Sigmoid colon (tissue), 7 donors: Measurements from ENCODE around the gene SPHK2. TPM values are rescaled to one million over a fixed set of nuclear protein-coding genes. Genes with fewer than 3 reads are reported as not detected.

Source experiments
- DNase-seq: peaks from one replicate; pipeline ENCODE4 v3.0.0-alpha.2; 2019
- H3K27ac ChIP-seq, 4 donors: fragments of 200-600 bp; sonication (generic); one replicate each; pipeline ENCODE4 v1.5.1; 2016 to 2019; ENCODE audit warnings: mild to moderate bottlenecking in 1 of 4
- H3K27me3 ChIP-seq, 3 donors: fragments of 200-600 bp; sonication (generic); one replicate each; pipeline ENCODE4 v1.5.1; 2019; ENCODE audit warnings: mild to moderate bottlenecking in 1 of 3
- H3K36me3 ChIP-seq, 4 donors: fragments of 200-600 bp; sonication (generic); one replicate each; pipeline ENCODE4 v1.5.1; 2016 to 2019
- H3K4me1 ChIP-seq, 4 donors: fragments of 200-600 bp; sonication (generic); one replicate each; pipeline ENCODE4 v1.5.1; 2017 to 2019
- H3K4me3 ChIP-seq, 4 donors: fragments of 200-600 bp; sonication (generic); one replicate each; pipeline ENCODE4 v1.5.1; 2017 to 2019; ENCODE audit warnings: mild to moderate bottlenecking in 2 of 4, moderate library complexity in 1 of 4
- H3K9me3 ChIP-seq, 4 donors: fragments of 200-600 bp in 3 of 4; sonication (generic) in 3 of 4; one replicate each; pipeline versions ENCODE4 v1.5.1 to v1.6.1; 2013 to 2019
- EP300 ChIP-seq, 4 donors: sonication (generic); formaldehyde crosslinking; IDR thresholded peaks; one replicate each; pipeline ENCODE4 v1.6.1; 2017; ENCODE audit warnings: antibody characterized with exemption in 4 of 4
- POLR2A ChIP-seq, 2 donors: fragments of 450-650 bp; IDR thresholded peaks; one replicate each; pipeline ENCODE4 v1.6.1; 2016; ENCODE audit warnings: antibody characterized with exemption in 2 of 2, mild to moderate bottlenecking in 2 of 2, moderate library complexity in 2 of 2
- POLR2AphosphoS5 ChIP-seq, 4 donors: sonication (generic); formaldehyde crosslinking; IDR thresholded peaks; one replicate each; pipeline ENCODE4 v1.6.1; 2017; ENCODE audit warnings: antibody characterized with exemption in 4 of 4
- WGBS, 2 donors: extraction: QIAGEN DNeasy Blood & Tissue Kit; methylation state at CpG; one replicate each; pipeline ENCODE4 v1.1.7; 2013; 5-methylcytosine and 5-hydroxymethylcytosine counted together
- intact Hi-C: fragments of 100-400 bp; cut with DNase I; formaldehyde crosslinking; loops from one replicate; pipeline ENCODE4 v1.15.1; 2023
- polyA plus RNA-seq, 3 donors: library from polyadenylated mRNA; stranded (reverse); fragments of 200-250 nt; gene quantifications; one replicate each; pipeline ENCODE4 v1.2.3, GENCODE V29; 2013
- total RNA-seq, 4 donors: library from RNA; depleted of rRNA; stranded (reverse); fragments of >200 nt; gene quantifications; one replicate each; pipeline ENCODE4 v1.1.0, GENCODE V29; 2016
- TF ChIP-seq, protein P1 (sequence below), 4 experiments: fragments of 450-650 bp in 3 of 4; fragments of 200-600 bp in 1 of 4; IDR thresholded peaks; one replicate each; pipeline ENCODE4 v1.5.1; 2016 to 2019; ENCODE audit warnings: antibody characterized with exemption in 4 of 4, mild to moderate bottlenecking in 3 of 4, moderate library complexity in 2 of 4
- donor health status: healthy with polysubstance abuse.
- donor health status: Bipolar disorder and iron deficiency.
- donor health status: healthy.

Gene SPHK2
- total and polyA plus RNA-seq, 7 donors, result 10.0 to 45.6 (median 16.9) TPM

DNA sequence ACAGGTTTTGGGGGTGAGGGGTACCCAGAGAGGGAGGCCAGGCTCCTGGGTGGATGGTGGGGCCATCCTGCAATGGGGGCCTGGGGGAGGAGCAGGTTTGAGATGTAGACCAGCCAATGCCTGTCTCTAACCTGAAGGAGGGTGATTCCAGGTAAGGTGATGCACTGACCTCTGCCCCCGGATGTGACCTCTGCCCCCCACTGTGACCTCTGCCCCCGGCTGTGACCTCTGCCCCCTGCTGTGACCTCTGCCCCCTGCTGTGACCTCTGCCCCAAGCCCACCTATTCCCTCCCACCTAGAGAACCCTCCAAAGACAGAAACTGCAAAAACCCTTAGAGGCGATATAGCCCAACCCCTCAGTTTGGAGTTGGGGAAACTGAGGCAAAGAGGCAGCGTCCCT is 23.1 kb upstream of the SPHK2 start:
- Histone ChIP-seq H3K9me3 (no peaks in the 10 kb centered on the region), H3K36me3 (no peaks in the 10 kb centered on the region), H3K27me3 (peaks cover 0 to 12% (median 0%) of the 10 kb centered on the region in 3 donors), H3K27ac (no peak overlapping the region), H3K4me1 (no peaks in the 10 kb centered on the region), H3K4me3 (no peak overlapping the region)
- intact Hi-C loops, result no loop called here
- no peak for DNase-seq
- TF ChIP-seq, protein P1, sequence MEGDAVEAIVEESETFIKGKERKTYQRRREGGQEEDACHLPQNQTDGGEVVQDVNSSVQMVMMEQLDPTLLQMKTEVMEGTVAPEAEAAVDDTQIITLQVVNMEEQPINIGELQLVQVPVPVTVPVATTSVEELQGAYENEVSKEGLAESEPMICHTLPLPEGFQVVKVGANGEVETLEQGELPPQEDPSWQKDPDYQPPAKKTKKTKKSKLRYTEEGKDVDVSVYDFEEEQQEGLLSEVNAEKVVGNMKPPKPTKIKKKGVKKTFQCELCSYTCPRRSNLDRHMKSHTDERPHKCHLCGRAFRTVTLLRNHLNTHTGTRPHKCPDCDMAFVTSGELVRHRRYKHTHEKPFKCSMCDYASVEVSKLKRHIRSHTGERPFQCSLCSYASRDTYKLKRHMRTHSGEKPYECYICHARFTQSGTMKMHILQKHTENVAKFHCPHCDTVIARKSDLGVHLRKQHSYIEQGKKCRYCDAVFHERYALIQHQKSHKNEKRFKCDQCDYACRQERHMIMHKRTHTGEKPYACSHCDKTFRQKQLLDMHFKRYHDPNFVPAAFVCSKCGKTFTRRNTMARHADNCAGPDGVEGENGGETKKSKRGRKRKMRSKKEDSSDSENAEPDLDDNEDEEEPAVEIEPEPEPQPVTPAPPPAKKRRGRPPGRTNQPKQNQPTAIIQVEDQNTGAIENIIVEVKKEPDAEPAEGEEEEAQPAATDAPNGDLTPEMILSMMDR (IDR thresholded peaks at IDR 0.05), result no peak
- TF ChIP-seq POLR2AphosphoS5 (IDR thresholded peaks at IDR 0.05) (no peak), POLR2A (IDR thresholded peaks at IDR 0.05) (no peak), EP300 (IDR thresholded peaks at IDR 0.05) (no peak)
- 74 to 85% methylated on average over 4 of the region's 4 CpGs for WGBS, 2 donors

DNA sequence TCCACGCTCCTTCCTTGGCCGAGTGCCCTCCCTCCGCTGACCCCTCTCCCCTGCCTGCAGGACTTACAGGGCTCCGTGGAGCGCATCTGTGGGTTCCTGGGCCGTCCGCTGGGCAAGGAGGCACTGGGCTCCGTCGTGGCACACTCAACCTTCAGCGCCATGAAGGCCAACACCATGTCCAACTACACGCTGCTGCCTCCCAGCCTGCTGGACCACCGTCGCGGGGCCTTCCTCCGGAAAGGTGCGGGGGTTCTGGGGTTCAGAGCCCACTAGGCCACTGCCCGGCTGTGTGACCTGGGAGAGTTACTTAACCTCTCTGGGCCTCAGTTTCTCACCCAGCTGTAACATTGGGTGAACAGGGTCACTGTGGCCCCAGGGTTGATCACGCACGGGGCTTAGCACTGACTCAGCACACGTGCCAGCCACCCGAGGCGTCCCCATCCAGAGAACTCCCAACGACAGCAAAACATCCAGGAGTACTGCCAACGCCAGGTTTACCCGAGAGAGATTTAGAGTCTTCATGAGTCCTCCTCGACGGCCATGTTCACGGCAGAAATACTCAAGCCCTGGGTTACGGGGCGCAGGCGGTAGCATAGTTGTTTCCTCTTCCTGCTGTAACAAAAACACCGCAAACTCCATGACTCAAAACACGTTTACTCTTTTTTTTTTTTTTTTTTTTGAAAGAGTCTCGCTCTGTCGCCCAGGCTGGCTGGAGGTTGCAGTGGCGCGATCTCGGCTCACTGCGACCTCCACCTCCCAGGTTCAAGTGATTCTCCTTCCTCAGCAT is 22.4 kb upstream of the SPHK2 start:
- WGBS, 2 donors, result 81 to 86% methylated on average over 39 of the region's 39 CpGs

DNA sequence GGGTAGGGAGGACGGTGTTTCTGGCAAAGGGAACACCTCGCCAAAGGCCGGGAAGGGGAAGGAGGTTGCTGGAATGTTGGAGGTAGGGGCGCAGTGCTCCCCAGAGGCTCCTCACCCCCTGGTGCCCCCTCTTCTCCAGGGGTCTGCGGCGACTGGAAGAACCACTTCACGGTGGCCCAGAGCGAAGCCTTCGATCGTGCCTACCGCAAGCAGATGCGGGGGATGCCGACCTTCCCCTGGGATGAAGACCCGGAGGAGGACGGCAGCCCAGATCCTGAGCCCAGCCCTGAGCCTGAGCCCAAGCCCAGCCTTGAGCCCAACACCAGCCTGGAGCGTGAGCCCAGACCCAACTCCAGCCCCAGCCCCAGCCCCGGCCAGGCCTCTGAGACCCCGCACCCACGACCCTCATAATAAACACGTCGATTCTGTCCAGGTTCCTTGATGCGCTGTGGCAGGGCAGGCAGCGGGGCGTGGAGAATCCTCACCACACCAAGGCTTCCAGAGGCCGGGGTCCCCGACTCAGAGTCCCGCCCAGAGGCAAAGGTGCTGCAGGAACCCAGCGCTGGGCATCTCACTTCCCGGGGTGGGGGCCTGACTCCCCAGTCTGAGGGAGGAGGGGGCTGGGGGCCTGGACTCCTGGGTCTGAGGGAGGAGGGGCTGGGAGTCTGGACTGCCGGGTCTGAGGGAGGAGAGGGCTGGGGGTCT is 20.2 kb upstream of the SPHK2 start:
- 55 to 75% methylated on average over 30 of the region's 30 CpGs for WGBS, 2 donors
- no peaks in the 10 kb centered on the region for H3K36me3 ChIP-seq
- no peak for TF ChIP-seq POLR2A (IDR thresholded peaks at IDR 0.05)
- TF ChIP-seq EP300 (IDR thresholded peaks at IDR 0.05), result no peak
- TF ChIP-seq, protein P1 (IDR thresholded peaks at IDR 0.05), result no peak
- no peak for TF ChIP-seq POLR2AphosphoS5 (IDR thresholded peaks at IDR 0.05)
- no peak overlapping the region for H3K4me3 ChIP-seq
- H3K27me3 ChIP-seq, result peaks cover 0 to 12% (median 0%) of the 10 kb centered on the region in 3 donors
- intact Hi-C loops, result no loop called here
- DNase-seq, result no peak
- no peaks in the 10 kb centered on the region for H3K9me3 ChIP-seq
- H3K27ac ChIP-seq, result no peak overlapping the region
- H3K4me1 ChIP-seq, result no peaks in the 10 kb centered on the region

More for the DNA sequence above, 22.4 kb upstream of the SPHK2 start:
- intact Hi-C loops, result no loop called here
- H3K27me3 ChIP-seq, result peaks cover 0 to 12% (median 0%) of the 10 kb centered on the region in 3 donors
- H3K4me3 ChIP-seq, result no peak overlapping the region
- no peak for DNase-seq
- no peaks in the 10 kb centered on the region for H3K4me1 ChIP-seq
- no peak overlapping the region for H3K27ac ChIP-seq
- H3K9me3 ChIP-seq, result no peaks in the 10 kb centered on the region
- TF ChIP-seq POLR2A (IDR thresholded peaks at IDR 0.05) (no peak), EP300 (IDR thresholded peaks at IDR 0.05) (no peak), POLR2AphosphoS5 (IDR thresholded peaks at IDR 0.05) (no peak)
- TF ChIP-seq, protein P1 (IDR thresholded peaks at IDR 0.05), result no peak
- no peaks in the 10 kb centered on the region for H3K36me3 ChIP-seq

DNA sequence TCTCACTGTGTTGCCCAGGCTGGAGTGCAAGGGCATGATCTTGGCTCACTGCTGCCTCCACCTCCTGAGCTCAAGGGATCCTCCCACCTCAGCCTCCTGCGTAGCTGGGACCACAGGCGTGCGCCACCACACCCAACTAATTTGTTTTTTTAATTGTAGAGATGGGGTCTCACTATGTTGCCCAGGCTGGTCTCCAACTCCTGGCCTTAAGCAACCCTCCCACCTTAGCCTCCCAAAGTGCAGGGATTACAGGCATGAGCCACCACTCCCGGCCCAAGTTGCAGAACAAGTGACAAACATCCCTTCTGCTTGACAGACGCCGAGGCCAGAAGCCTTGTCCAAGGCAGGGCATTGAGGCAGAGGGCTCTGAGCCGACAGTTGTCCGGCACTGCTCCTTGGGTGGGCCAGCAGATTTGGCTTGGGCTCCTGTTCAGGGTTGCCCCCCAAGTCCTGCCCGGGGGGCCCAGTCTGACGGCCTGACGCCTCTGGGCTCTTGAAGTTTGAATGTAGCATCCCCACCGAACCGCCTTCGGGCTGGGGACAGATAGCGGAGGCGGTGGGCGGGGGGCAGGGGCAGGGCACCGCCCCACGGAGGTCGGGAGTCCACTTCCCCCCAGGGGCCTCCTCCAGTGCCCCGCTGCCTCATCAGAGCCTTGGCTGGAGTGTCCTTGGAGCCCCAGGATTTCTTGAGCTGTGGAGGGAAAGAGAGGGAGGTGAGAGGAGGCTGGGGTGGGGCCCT is 18.5 kb upstream of the SPHK2 start:
- WGBS, 2 donors, result 76 to 85% methylated on average over 21 of the region's 21 CpGs
- no peaks in the 10 kb centered on the region for H3K4me1 ChIP-seq
- no peak overlapping the region for H3K27ac ChIP-seq
- H3K27me3 ChIP-seq, result peaks cover 0 to 12% (median 0%) of the 10 kb centered on the region in 3 donors
- TF ChIP-seq POLR2A (IDR thresholded peaks at IDR 0.05), result no peak
- TF ChIP-seq POLR2AphosphoS5 (IDR thresholded peaks at IDR 0.05), result no peak
- intact Hi-C loops, result no loop called here
- H3K4me3 ChIP-seq, result no peak overlapping the region
- no peak for DNase-seq
- no peaks in the 10 kb centered on the region for H3K9me3 ChIP-seq
- no peaks in the 10 kb centered on the region for H3K36me3 ChIP-seq

DNA sequence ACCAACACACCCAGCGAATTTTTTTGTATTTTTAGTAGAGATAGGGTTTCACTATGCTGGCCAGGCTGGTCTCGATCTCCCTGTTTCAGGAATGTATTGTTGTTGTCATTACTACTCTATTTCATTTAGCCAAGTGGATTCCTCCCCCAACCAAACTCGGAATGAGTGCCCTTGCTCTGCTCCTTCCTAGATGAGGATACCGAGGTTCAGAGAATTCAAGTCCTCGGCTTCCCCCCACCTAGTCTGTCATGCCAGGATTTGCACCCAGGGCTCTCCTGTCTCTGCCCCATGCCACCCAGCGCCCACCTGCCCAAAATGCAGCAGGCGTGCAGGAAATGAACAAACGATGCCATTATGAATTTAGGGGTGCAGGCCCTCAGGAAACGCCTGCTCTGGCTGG is 16.3 kb upstream of the SPHK2 start:
- Histone ChIP-seq H3K4me1 (no peaks in the 10 kb centered on the region), H3K4me3 (no peak overlapping the region), H3K9me3 (no peaks in the 10 kb centered on the region), H3K36me3 (no peaks in the 10 kb centered on the region), H3K27me3 (peaks cover 0 to 12% (median 0%) of the 10 kb centered on the region in 3 donors), H3K27ac (no peak overlapping the region)
- 39 to 77% methylated on average over 9 of the region's 9 CpGs for WGBS, 2 donors
- TF ChIP-seq, protein P1 (IDR thresholded peaks at IDR 0.05), result no peak
- no peak for TF ChIP-seq POLR2A (IDR thresholded peaks at IDR 0.05)
- TF ChIP-seq POLR2AphosphoS5 (IDR thresholded peaks at IDR 0.05), result no peak
- TF ChIP-seq EP300 (IDR thresholded peaks at IDR 0.05), result no peak
- DNase-seq, result no peak
- intact Hi-C loops, result no loop called here
